GM21786 (cell line): Measurements from ENCODE around the gene PTP4A2.

Source experiments
- ATAC-seq: cut with Tn5 transposase; IDR thresholded peaks from one replicate; pipeline ENCODE4 v1.9.1; 2021; ENCODE audit not compliant: unreplicated experiment

PTP4A2 gene

DNA sequence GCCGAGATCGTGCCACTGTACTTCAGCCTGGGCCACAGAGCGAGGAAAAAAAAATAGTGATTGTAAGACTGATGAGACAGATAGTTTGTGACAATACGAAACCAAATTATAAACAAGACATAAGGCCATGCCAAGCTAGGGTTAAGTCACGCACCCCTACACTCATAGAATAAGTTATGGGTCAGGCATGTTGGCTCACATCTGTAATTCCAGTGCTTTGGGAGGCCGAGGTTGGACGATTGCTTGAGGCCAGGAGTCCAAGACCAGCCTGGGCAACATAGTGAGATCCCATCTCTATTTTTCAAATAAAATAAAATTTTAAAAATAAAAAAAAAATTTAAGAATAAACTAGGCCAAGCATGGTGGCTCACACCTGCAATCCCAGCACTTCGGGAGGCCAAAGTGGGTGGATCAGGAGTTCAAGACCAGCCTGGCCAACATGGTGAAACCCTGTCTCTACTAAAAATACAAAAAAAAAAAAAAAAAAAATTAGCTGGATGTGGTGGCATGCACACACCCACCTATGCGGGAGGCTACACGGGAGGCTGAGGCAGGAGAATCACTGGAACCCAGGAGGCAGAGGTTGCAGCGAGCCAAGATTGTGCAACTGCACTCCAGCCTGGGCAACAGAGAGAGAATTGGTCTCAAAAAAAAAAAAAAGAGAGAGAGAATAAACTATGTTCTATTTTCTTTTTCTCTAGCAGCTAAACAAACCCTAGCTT is 72.3 kb downstream of the PTP4A2 start:
- no peak for ATAC-seq

DNA sequence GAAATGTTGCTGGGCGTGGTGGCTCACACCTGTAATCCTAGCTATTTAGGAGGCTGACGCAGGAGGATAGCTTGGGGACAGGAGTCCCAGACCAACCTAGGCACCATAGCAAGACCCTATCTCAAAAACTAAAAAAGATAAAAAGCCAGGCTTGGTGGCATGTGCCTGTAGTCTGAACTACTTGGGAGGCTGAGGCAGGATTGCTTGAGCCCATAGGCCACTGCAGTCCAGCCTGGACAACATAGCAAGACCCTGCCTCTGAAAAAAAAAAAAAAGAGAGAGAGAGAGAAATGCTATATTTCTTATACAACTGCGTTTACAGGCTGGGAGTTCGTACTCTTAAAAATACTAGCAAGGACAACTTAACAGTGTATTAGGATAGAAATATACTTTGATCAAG is 76.1 kb downstream of the PTP4A2 start:
- ATAC-seq: no peak

DNA sequence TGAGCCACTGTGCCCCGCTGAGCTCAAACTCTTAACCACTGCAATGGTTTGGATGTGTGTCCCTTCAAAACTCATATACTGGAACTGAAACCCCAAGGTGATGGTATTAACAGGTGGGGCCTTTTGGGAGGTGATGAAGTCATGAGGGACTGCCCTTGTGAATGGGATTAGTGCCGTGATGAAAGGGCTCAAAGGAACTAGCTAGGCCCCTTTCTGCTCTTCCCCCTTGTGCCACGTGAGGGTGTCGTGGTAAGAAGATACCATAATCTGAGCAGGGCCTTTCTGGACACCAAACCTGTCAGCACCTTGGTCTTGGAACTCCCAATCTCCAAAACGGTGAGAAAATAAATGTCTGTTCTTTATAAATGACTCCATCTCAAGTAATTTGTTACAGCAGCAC is 76.8 kb downstream of the PTP4A2 start:
- ATAC-seq: no peak

DNA sequence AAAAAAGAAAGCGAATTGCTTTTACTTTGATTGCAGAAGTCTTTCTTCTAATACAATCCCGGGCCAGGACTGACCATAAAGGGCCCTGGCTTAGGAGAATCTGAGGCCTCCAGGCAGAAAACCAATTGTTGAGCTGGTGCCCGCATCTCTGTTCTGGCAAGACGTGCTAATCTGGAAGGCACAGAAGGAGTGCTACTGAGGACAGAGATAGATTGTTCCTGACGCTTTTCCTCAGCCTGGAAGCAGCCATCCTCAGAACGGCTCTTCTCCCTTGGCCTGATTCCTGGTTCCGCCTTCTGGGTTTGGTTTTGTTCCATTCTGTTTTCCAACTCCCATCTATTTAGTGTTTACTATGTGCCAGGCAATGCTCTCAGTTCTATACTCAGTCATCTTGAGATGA is 77.6 kb downstream of the PTP4A2 start:
- no peak for ATAC-seq

DNA sequence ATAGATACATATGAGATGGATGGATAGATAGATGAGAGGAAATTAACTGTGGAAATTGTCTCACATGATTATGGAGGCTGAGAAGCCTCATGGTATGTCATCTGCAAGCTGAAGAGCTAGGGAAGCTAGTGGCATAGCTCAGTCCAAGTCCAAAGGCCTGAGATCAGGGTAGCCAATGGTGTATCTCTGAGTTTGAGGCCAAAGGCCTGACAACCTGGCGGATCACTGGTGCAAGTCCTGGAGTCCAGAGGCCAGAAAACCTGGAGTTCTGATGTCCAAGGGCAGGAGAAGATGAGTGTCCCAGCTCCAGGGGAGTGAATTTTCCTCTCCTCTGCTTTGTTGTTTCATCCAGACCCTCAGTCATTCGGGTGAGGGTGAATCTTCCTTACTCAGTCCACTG is 78.4 kb downstream of the PTP4A2 start:
- no peak for ATAC-seq

DNA sequence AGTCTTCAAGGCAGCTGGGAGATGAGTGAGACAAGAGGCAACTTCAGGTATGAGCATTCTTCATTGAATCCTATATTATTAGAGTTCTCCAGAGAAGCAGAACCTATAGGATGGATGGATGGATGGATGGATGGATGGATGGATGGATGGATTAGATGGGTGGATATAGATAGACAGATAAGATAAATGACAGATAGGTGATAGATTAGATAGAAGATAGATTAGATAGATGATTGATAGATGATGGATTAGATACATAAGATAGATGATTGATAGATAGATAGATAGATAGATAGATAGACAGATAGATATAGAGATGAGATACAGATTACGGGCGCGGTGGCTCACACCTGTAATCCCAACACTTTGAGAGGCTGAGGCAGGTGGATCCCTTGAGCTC is 79.1 kb downstream of the PTP4A2 start:
- ATAC-seq: no peak

DNA sequence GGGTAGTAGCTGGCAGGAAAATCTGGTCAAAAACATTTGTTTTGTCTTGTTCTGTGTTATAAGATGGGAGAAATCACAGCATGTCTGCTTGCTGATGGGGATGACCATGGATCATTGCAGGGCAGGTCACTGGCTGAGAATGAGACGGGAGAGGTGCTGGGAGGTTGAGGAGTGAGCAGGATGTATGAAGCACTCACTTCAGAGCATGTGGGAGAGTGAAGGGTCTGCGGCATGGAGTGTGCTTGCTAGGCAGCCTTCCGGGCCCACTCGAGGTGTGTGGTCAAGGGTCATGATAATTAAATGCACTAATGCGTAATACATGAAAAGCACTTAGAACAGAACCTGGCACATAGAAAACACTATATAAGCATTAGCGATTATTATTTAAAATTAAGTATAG is 80.3 kb downstream of the PTP4A2 start:
- no peak for ATAC-seq
